Caco-2 (cell line): ENCODE measurements around the gene RAB30. TPM values are rescaled to one million over a fixed set of nuclear protein-coding genes. Genes with fewer than 3 reads are reported as not detected.
A peak's percentile ranks its signal among the peaks of the same experiment; 100 is the strongest.

Experiments used
- Bru-seq: library from RNA; stranded (reverse); fragments of 400-500 nt; gene quantifications from one replicate; lab custom pipeline; 2021; lab: Mats Ljungman, UMichigan
- BruChase-seq, 2 experiments: library from RNA; stranded (reverse); fragments of 400-500 nt; gene quantifications; one replicate each; lab custom pipeline; 2021; lab: Mats Ljungman, UMichigan
- BruUV-seq: library from RNA; stranded (reverse); fragments of 400-500 nt; replicated peaks from 2 replicates; lab custom pipeline; 2021; lab: Mats Ljungman, UMichigan
- CTCF ChIA-PET: fragments of 300-600 bp; sonication (Branson Sonifier 250); formaldehyde crosslinking; loops from one replicate; lab custom pipeline; 2022; ENCODE audit warnings: antibody characterized with exemption; lab: Charles Lee
- POLR2A ChIA-PET: fragments of 300-600 bp; sonication (Branson Sonifier 250); formaldehyde crosslinking; loops from one replicate; lab custom pipeline; 2022; ENCODE audit warnings: antibody characterized with exemption; lab: Charles Lee
- DNase-seq, 2 experiments: peaks; one replicate each; pipeline versions ENCODE4 v3.0.0 to v3.0.0-alpha.2; 2020 to 2022
- H3K27me3 ChIP-seq: replicated peaks from 2 replicates; pipeline ENCODE4 v1.6.0; 2011; ENCODE audit warnings: low read length; ENCODE audit not compliant: control insufficient read depth, insufficient read depth
- H3K36me3 ChIP-seq: 2 replicates; pipeline ENCODE4 v1.5.1; 2011; ENCODE audit warnings: low read length; ENCODE audit not compliant: control insufficient read depth, insufficient read depth
- H3K4me1 ChIP-seq: fragments of 250-450 bp; sonication (Bioruptor Pico); 2 replicates; pipeline ENCODE4 v1.5.1; 2020; ENCODE audit warnings: mild to moderate bottlenecking
- H3K4me3 ChIP-seq: 2 replicates; pipeline ENCODE4 v1.5.1; 2011; ENCODE audit warnings: low read depth, mild to moderate bottlenecking, control low read depth, low read length
- H3K9me3 ChIP-seq: fragments of 250-450 bp; sonication (Bioruptor Pico); 2 replicates; pipeline ENCODE4 v1.5.1; 2020; ENCODE audit warnings: mild to moderate bottlenecking, moderate library complexity
- H3K27ac Mint-ChIP-seq: one replicate; pipeline ENCODE4 v1.8.0; 2022; ENCODE audit warnings: mixed read lengths; ENCODE audit not compliant: unreplicated experiment
- H3K27me3 Mint-ChIP-seq: one replicate; pipeline ENCODE4 v1.8.0; 2022; ENCODE audit warnings: mixed read lengths; ENCODE audit not compliant: insufficient read depth, unreplicated experiment
- H3K36me3 Mint-ChIP-seq: one replicate; pipeline ENCODE4 v1.8.0; 2022; ENCODE audit warnings: mild to moderate bottlenecking, mixed read lengths; ENCODE audit not compliant: insufficient read depth, unreplicated experiment
- H3K4me1 Mint-ChIP-seq: one replicate; pipeline ENCODE4 v1.8.0; 2022; ENCODE audit warnings: low read depth, mixed read lengths; ENCODE audit not compliant: unreplicated experiment
- H3K4me3 Mint-ChIP-seq: one replicate; pipeline ENCODE4 v1.8.0; 2022; ENCODE audit warnings: mild to moderate bottlenecking, moderate library complexity, mixed read lengths; ENCODE audit not compliant: unreplicated experiment
- H3K9me3 Mint-ChIP-seq: one replicate; pipeline ENCODE4 v1.8.0; 2022; ENCODE audit warnings: mixed read lengths; ENCODE audit not compliant: unreplicated experiment
- intact Hi-C: fragments of 100-400 bp; cut with micrococcal nuclease; formaldehyde crosslinking; loops from one replicate; pipeline ENCODE4 v1.10.0; 2022; ENCODE audit not compliant: unreplicated experiment
- long read RNA-seq: library from polyadenylated mRNA; stranded (forward); transcript quantifications from one replicate; pipeline ENCODE4 v2.0.0, GENCODE V29; 2022
- total RNA-seq: library from RNA; stranded (reverse); gene quantifications from 2 replicates; pipeline ENCODE4 v1.2.3, GENCODE V29; 2022
- TF ChIP-seq, protein P1 (sequence below), 2 experiments: fragments of 200-600 bp in 1 of 2; IDR thresholded peaks; 1 replicate in 1 of 2; 2 replicates in 1 of 2; pipeline versions ENCODE4 v1.5.1 to v1.8.0; 2011 to 2022; ENCODE audit warnings: antibody characterized with exemption in 1 of 2, control low read depth in 1 of 2, inconsistent platforms in 1 of 2, low read depth in 1 of 2, low read length in 1 of 2, mild to moderate bottlenecking in 1 of 2, moderate library complexity in 1 of 2; ENCODE audit not compliant: insufficient read depth in 1 of 2, severe bottlenecking in 1 of 2, unreplicated experiment in 1 of 2

Gene RAB30, protein sequence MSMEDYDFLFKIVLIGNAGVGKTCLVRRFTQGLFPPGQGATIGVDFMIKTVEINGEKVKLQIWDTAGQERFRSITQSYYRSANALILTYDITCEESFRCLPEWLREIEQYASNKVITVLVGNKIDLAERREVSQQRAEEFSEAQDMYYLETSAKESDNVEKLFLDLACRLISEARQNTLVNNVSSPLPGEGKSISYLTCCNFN
- total RNA-seq (13.0 and 13.5 TPM in 2 replicates), Bru-seq, nascent RNA (percentile 74 among the genes with signal in this experiment), BruChase-seq, experiment 1, labeled RNA remaining after a 2-hour chase (percentile 85 among the genes with signal in this experiment), BruChase-seq, experiment 2, labeled RNA remaining after a 6-hour chase (percentile 68 among the genes with signal in this experiment)
- long read RNA-seq, partial matches to known transcripts, result 0 of 6 reads
- long read RNA-seq, other reads (novel, unspliced or antisense), result 2 of 6 reads

DNA sequence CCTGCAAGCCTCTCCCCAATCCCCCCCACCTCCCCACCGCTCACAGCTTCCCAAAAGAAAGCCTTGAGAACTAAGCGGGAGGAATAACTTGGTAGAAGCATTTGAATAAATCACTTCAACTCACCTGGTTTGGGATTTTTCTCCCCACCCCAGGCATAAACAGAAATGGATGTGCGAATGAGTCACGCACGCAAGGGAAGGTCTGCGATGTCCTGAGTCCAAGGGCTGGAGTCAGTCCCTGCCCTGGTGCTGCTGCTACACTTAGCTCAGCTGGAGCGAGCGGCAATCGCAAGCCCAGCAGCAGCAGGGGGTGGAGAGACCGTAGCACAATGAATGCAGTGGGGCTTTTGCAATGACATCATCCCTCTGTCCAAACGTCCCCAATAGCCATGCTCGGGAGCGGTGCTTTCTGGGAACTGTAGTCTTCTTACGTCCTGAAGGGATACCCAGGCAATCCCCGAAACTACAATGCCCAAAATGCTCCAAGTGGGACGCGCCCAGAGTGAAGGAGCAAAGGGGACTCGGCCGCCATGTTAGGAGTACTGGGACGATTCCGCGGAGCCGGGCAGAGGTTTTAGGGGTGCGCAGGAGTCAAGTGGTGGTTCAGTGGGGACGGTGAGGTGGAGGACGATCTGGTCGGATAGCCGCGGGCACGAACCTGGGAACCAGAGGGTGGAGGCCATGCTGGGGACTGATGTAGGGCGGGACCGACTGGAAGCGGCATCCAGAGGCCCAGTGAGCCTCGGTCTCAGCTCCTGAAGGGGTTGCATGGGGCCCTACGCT, at the start of gene RAB30:
TSS of gene RAB30 (minus strand) at position 331 of the 783 bp plus-strand sequence. CDS start 74,581 bp downstream, outside the sequence.
- TF ChIP-seq, protein P1, sequence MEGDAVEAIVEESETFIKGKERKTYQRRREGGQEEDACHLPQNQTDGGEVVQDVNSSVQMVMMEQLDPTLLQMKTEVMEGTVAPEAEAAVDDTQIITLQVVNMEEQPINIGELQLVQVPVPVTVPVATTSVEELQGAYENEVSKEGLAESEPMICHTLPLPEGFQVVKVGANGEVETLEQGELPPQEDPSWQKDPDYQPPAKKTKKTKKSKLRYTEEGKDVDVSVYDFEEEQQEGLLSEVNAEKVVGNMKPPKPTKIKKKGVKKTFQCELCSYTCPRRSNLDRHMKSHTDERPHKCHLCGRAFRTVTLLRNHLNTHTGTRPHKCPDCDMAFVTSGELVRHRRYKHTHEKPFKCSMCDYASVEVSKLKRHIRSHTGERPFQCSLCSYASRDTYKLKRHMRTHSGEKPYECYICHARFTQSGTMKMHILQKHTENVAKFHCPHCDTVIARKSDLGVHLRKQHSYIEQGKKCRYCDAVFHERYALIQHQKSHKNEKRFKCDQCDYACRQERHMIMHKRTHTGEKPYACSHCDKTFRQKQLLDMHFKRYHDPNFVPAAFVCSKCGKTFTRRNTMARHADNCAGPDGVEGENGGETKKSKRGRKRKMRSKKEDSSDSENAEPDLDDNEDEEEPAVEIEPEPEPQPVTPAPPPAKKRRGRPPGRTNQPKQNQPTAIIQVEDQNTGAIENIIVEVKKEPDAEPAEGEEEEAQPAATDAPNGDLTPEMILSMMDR (IDR thresholded peaks at IDR 0.05; ENCODE audit: insufficient read depth in 1 of 2, low read depth in 1 of 2, low read length in 1 of 2, severe bottlenecking in 1 of 2, unreplicated experiment in 1 of 2), result no peak
- Mint-ChIP-seq H3K4me1 (peaks cover 26% of the 10 kb centered on the region), H3K36me3 (peaks cover 30% of the 10 kb centered on the region), H3K9me3 (no peaks in the 10 kb centered on the region), H3K27me3 (no peaks in the 10 kb centered on the region), H3K27ac (no peak within 1 kb of the TSS), H3K4me3 (no peak within 1 kb of the TSS)
- intact Hi-C loops, result loop anchor here (1.0 to 10.0 kb wide), 11 partner anchors 10 to 643 kb away; partner anchors contain the start of genes ANKRD42, CCDC90B and DDIAS
- POLR2A ChIA-PET, result interaction anchor here (0.6 to 3.0 kb wide), 20 partner anchors 9 to 214 kb away, joined by 3 to 42 read pairs (median 4); partner anchors contain the start of genes ANKRD42, CCDC90B, DDIAS and PCF11
- peaks cover 33% of the 10 kb centered on the region for H3K4me1 ChIP-seq
- H3K36me3 ChIP-seq, result peaks cover 2% of the 10 kb centered on the region; the same call in 1 of the 2 replicates
- CTCF ChIA-PET, result interaction anchor here (0.6 to 2.4 kb wide), 10 partner anchors 15 to 204 kb away, joined by 3 to 11 read pairs (median 8); partner anchors contain the start of genes DDIAS, PCF11 and PRCP
- peak; percentile 99 to 100 for DNase-seq
- peak within 1 kb of the TSS; percentile 62 for H3K4me3 ChIP-seq
- no TSS peak for BruUV-seq
- no peaks in the 10 kb centered on the region for H3K9me3 ChIP-seq
- H3K27me3 ChIP-seq, result no peaks in the 10 kb centered on the region

DNA sequence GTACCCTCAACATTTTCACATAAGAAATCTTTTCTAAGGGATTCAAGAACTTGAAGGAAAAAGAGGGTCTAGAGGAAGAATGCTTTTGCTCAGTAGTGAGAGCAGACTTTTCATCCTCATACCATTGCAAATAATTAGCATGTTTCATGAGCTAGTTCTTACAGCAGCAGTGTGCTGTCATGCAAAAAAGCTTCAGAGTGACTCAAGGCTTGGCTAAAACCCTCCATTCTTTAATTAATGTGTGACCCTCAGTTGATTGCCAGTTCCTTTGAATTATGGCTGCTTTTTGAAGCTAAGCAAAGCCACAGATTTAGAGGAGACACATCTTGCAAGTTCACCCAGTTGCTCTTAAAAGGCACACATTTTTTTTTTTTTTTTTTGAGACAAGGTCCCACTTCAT, 48.6 kb upstream of the RAB30 start:
- Mint-ChIP-seq H3K27me3 (no peaks in the 10 kb centered on the region), H3K36me3 (no peaks in the 10 kb centered on the region), H3K4me1 (peaks cover 6% of the 10 kb centered on the region), H3K4me3 (no peak overlapping the region), H3K9me3 (no peaks in the 10 kb centered on the region), H3K27ac (no peak overlapping the region)
- TF ChIP-seq, protein P1 (IDR thresholded peaks at IDR 0.05; ENCODE audit: insufficient read depth in 1 of 2, low read depth in 1 of 2, low read length in 1 of 2, severe bottlenecking in 1 of 2, unreplicated experiment in 1 of 2), result no peak
- intact Hi-C loops, result no loop called here
- no peak for DNase-seq
- POLR2A ChIA-PET, result no interaction called here
- no peaks in the 10 kb centered on the region for H3K36me3 ChIP-seq
- BruUV-seq, result no TSS peak
- H3K4me1 ChIP-seq, result no peaks in the 10 kb centered on the region
- CTCF ChIA-PET, result interaction anchor here (0.9 kb wide), 1 partner anchor 31 kb away, joined by 3 read pairs; no protein-coding TSS in a partner anchor
- H3K9me3 ChIP-seq, result no peaks in the 10 kb centered on the region
- H3K27me3 ChIP-seq, result no peaks in the 10 kb centered on the region
- H3K4me3 ChIP-seq, result no peak overlapping the region

DNA sequence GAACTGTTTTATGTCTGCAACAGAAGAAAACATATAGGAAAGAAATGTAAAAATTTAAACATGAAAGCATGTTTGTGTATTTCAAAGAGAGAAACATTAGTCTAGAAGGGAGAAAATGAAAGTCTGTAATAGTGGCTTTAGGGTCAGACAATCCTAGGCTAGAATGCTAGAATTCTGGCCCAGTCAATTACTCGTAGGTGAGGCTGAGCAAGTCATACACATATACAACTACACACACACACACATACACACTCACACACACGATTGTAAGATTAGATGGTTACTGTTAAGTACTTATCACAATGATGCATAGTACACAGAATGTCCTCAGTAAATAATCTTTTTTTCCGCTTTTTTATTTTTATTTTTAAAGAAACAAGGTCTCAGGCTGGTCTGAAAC, 47.5 kb upstream of the RAB30 start:
- CTCF ChIA-PET, result no interaction called here
- intact Hi-C loops, result no loop called here
- no peak overlapping the region for H3K27ac Mint-ChIP-seq
- H3K27me3 Mint-ChIP-seq, result no peaks in the 10 kb centered on the region
- no peak for DNase-seq
- peaks cover 6% of the 10 kb centered on the region for H3K4me1 Mint-ChIP-seq
- POLR2A ChIA-PET, result no interaction called here
- Histone ChIP-seq H3K36me3 (no peaks in the 10 kb centered on the region), H3K9me3 (no peaks in the 10 kb centered on the region), H3K4me3 (no peak overlapping the region), H3K4me1 (no peaks in the 10 kb centered on the region), H3K27me3 (no peaks in the 10 kb centered on the region)
- H3K9me3 Mint-ChIP-seq, result no peaks in the 10 kb centered on the region
- TF ChIP-seq, protein P1 (IDR thresholded peaks at IDR 0.05; ENCODE audit: insufficient read depth in 1 of 2, low read depth in 1 of 2, low read length in 1 of 2, severe bottlenecking in 1 of 2, unreplicated experiment in 1 of 2), result no peak
- no peaks in the 10 kb centered on the region for H3K36me3 Mint-ChIP-seq
- H3K4me3 Mint-ChIP-seq, result no peak overlapping the region
- no TSS peak for BruUV-seq
